Glomerular endothelial cell (primary cell): ENCODE data around the gene TSC22D2. TPM values are rescaled to one million over a fixed set of nuclear protein-coding genes. Genes with fewer than 3 reads are reported as not detected.

Experiments used
- DNase-seq: peaks from one replicate; pipeline ENCODE4 v3.0.0-alpha.2; 2011; ENCODE audit warnings: low read depth, low spot score; ENCODE audit errors: extremely low read depth
- total RNA-seq: library from RNA; depleted of rRNA; stranded (reverse); fragments of >200 nt; gene quantifications from 2 replicates; pipeline ENCODE4 v1.2.3, GENCODE V29; 2015

TSC22D2 gene
- total RNA-seq, 1 donor from 2014 or later, result 25.9 TPM

DNA sequence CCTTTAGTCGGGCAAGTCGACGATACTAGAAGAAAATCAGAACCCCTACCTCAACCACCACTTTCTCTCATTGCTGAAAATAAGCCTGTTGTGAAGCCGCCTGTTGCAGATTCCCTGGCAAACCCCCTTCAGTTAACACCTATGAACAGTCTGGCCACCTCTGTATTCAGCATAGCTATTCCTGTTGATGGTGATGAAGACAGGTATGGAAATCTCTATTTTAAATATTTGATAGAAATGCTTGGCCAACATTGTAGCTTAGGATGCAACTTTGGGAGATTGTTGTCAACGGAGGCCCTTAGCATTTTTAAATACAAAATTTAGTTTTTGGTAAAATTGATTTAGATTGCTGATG, 3.0 kb downstream of the TSC22D2 start:
- no peak for DNase-seq

DNA sequence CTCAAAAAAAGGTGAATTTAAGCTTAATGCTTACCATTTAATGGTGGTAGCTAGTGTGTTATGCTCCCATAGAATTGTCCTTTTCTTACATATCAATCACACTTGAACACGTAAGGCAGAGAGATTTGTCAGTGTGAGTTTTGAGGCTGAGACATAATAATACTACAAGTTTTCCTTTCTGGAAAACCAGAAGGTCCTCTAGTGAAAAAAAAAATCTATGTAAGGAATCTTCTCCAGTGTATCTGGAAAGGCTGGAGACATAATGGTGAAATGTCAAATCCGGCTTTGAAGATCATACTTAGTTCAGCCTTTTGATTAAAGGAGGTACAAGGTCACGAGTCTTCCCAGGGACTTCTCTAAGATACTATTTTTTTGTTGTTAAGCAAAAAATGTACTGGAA, 3.4 kb downstream of the TSC22D2 start:
- no peak for DNase-seq

DNA sequence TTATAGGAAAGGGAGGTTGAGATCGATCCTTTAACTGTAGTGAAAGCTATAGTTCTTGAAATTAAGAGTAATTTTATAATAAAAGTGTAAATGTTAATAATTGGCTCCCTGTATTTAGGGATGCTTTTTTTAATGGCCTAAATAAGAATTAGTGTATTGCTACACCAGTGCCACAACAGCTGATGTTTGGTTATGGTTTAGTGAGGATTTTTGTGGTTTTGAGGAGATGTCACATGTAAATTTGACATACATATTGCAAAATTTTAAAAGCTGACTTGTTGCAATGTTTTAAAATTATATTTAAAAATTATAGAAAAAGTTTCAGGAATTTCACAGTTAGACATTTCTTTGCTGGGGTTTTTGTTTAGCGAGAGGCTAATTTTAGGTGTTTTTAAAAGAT, 3.9 kb downstream of the TSC22D2 start:
- DNase-seq, result no peak

DNA sequence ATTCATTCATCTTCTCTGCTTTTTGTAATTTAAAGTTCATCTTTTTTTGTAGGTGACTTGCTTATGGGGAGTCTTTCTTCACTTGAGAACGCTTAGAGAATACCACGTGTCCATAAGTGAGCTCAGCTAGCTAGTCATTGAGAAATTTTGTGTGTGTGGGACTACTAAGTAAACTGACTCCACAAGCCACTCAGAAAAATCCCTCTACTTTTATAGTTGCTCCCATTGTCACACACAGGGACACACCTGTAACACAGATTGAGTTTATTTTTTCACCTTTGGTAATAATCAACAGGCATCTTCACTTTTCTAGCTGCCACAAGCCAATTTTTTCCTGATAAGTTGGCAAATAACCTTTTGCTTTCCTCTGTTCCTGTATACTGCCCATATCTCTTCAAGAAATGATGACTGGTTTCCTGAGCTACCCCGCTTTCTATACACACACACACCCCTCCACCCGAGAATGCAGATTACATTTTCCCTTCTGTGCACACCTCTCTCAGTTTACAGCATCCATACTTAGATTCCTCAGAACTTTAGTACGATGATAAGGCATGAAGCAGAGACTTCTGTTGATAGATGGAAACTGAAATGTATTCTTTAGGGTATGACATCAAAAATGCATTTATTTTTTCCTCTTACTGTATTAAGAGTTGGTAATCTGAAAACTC, 4.6 kb downstream of the TSC22D2 start:
- DNase-seq, result no peak

DNA sequence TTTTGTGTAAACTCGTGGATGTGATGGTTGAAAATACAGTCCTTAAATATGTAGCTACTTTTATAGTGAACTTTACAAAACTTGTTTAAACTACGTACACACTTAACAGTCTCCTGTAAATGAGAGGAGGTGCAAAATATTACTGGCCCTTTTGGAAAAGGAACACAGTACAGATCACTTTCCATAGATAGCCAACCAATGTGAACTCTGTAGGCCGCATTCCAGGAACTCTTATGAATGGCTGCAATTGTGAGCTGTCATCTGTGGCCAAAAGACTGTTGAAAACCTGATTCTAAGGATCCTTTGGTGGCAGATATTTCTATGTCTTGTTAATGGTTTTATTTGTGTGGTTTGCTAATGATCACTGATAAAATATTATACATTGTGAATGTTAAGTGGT, 6.2 kb downstream of the TSC22D2 start:
- no peak for DNase-seq

DNA sequence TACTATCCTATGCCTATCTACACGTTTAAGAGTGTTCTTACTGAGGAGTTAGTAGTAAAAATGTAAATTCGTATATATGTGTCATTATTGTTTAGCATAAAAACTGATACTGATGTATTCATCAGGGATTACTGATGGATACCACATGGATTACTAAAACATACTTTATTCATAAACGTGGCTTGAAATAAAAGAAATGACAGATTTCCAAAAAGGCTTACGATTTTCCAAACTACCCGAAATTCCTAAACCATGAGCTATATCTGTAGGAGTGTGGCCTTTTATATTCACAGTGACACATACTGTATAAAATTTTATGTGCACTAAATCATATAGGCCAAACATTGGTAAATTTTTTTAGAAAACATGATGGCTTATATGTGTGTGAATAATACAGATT, 6.9 kb downstream of the TSC22D2 start:
- DNase-seq, result no peak

DNA sequence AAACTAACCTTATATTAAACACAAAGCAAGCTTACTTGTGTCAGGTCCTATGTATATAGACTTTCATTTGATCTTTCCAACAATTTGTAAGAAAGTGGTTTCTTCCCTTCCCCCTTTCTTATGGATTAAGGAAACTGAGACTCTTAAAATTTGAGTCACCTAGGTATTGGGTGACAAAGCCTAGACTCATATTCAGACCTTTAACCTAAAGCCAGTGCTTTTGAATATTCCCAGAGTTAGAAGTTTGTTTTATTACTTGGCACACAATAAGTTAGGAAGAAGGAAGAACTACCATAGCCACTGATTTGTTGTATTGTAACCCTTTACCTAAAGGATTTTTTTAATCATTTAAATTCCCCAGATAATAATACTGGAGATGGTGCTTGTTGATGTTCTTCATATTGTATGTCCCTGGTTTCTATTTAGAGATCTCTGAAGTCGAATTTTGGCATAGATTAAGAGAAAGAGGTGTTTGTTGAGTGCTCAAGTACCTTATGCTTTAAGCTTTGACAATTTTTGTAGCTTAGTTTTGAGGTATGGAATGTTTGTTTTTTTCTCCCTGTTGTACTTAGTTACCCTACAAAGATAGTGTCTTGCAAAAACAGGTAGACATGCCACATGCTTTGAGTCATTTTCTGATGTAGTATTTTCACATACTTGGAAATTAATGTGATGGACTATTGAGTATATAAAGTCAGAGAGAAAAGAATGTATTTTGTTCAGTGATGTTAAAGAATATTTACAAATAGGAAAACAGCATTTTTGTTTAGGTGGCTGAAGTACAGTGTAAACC, 11.2 kb downstream of the TSC22D2 start:
- no peak for DNase-seq

DNA sequence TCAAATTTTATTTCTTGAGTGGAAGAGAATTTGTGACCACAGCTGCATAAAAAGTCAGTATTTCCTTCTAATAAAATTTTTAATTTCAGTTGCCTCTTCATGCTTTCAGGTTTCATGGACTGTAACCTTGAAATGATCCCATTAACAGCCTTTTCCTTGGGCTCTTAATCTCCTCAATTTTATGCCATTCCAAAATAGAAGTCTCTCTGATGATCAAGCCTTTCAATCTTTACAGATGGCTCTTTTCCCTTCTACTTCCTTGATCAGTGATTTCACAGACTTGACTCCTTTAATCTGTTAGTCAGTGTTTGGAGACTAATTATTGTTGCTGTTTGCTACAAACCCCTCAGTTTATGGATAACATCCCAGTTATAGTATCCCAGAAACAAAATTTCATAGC, 11.9 kb downstream of the TSC22D2 start:
- no peak for DNase-seq

DNA sequence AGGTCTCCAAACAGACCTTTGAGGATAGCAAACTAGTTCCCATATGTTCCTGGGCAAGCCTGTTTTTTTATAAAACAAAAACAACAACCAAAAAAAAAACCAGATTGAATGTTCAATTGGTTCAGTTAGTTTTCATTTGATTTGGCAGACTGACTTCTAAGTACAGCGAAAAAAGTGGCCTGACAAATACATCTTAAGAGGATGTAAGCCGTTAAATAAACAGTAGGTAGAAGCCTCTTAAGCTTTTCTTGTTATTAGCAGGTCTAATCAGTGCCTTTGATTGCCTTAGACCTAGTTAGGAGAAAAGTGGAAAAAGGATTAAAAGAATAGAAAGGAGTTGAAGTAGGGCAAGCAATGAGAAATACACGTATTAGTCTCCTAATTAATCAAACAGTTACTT, 13.2 kb downstream of the TSC22D2 start:
- DNase-seq, result no peak

DNA sequence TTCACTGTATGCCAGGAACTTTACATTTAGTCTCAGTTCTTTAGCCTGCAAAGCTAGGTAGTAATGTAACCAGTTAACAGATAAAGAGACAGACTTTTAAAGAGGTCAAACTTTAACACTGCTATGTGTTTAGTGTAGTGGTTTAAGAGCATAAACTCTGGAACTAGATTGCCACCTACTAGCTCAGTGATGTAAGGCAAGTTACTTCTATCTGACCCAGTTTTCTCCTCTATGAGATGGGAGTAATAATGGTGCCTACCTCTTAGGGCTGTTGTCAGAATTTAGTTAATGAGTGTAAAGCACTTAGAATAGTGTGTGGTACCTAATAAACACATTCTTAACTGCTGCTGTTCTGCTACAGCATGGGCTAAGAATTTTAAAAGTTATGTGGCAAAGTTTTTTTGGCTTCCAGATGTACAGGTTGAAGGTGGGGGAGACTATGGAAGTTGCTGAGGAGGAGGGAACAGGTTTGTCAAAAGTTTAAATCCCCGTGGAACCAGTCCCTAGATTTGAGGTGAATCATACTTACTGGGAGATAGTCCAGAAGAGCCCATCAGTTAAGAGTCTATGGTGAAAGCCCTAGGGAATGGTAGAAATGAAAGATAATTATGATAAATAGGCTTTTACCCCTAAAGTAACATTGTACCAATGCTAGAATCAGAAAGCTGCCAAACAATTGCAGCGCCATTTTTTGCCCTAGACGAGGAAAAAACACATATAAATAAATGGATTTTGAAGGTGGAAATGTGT, 13.9 kb downstream of the TSC22D2 start:
- no peak for DNase-seq

DNA sequence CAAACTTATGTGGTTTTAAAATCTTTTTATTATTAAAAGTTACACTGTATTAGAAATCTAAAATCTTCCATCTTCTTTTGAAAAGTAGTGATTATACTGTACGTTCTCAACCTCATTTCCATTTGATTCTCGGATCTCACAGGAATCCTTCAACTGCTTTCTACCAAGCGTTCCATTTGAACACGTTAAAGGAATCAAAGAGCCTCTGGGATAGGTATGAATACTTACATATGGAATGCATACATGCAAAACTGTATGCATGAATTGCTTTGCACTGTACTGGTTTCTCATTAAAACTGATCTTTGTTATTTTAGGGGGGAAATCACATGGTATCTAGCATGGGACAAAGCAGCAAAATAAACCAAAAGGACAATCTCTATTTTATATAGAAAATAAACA, 14.8 kb downstream of the TSC22D2 start:
- DNase-seq, result no peak

DNA sequence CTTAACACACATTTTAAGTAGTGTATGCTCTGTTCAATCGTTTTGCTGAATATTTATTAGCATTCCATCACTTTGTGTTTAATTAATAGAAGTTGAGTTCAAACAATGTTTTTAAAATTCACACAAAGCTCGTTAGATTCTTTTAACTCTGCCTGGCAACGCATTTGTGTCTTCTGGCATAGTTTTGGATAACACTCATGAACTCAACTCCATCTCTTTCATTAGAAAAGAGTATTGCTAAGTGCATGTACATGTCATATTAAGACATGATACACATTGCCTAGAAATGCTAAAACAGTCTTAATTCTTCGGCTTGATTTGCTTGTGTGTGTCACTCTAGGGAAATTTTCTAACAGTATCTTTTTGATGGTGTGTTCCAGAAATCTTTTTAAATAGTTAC, 15.7 kb downstream of the TSC22D2 start:
- DNase-seq, result no peak

DNA sequence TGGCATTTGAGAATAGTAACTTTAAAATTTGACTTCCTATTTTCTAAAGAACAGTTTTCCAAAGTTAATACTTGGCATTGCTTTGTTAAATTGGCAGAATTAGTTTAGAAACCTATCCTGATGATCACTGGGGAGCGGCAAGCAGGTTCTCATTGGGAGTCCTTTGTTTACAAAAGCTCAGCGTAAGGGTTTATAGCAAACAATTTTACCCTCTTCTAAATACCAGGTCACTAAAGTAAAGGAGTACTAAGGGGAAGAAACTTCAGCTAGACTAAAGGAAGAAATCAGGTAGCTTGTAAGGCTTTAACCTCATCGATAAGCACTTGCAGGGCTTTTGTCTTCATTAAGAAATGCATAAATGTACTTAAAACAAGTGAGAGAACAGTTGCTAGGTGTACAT, 18.2 kb downstream of the TSC22D2 start:
- DNase-seq, result no peak

DNA sequence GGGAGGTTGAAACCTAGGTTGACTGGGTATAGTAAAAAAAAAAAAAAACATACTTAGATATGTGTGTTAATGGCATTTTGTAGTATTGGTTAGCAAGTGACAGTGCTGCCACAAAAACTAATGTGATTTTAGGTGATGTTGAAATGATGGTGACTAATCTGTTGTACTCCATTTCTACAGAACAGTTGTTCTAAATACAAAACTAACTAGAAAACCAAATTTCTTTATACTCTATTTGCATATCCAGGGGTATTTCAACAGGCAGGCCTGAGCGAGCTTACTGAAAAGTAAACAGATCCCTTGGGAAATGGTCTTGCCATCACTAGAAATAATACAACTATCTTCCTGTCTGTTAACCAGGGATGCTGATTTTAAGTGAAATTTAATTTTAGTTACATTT, 20.5 kb downstream of the TSC22D2 start:
- DNase-seq, result no peak

DNA sequence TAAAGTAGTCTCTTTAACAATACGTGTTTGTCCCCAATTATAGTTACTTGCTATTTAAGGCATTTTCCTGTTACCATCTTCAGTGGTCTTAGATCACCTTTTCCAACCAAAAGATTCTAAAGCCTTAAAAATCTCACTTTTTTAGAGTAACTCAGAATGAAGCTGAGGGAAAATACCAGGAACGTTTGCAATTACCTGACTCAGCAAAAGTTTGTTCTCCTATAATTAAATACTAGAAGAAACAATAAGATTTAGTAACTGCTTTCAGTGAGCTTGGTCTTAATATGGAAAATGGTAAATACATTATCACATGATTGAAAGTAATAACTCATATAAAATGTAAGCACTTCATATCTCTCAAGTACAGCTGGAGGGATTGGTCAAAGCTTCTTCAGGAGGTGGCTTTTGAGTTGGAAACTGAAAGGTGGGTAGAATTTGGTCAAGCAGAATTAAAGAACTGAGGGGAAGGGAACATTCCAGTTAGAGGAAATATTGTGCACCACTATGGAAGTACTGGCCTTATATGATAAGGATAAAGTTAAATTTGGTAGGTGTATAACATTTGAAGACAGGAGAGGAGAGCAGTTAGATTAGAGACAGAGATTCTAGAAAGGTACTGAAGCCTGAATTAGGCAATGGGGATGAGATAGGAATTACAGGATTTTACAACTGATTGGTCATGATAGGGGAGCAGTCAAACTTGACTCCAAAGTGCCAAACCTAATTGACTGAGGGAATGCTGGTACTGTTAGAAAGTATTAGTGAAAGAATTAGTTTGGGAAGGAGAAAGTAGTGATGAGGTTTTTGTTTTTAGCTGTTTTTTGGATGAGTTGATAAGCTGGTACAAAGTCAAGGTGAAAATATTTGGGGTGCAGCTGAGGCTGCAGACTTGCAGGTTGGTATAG, 21.9 kb downstream of the TSC22D2 start:
- no peak for DNase-seq

DNA sequence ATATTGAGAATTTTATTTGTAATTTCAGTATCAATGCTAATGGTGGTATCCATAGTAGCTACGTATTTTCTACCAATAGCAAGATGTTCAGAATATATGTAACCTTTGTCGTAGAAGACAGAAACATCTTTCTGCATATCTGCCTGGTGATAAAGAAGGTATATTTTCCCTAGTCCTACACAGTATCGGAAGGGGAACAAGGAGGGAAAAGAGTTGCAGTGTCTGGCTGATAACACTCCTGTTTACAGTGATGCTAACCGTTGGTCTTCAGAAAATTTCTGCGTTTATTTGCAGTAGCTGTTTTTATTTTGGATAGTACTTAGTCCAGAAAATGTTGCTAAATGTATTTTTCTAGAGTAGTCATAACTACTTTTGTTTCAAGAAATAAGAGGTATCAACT, 25.2 kb downstream of the TSC22D2 start:
- DNase-seq, result no peak

DNA sequence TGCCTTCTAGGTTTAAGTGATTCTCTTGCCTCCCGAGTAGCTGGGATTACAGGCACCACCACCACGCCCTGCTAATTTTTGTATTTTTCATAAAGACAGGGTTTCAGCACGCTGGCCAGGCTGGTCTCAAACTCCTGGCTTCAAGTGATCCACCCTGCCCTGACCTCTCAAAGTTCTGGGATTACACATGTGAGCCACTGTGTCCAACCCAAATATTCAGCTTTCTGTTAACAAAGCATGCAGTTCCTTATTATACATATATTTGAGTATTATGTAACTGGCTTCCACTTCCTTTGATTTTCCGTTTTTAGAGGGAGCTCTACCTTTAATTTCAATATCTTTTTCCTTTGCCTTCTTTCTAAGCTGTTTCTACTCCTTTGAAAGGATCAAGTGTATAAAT, 26.1 kb downstream of the TSC22D2 start:
- DNase-seq, result no peak

DNA sequence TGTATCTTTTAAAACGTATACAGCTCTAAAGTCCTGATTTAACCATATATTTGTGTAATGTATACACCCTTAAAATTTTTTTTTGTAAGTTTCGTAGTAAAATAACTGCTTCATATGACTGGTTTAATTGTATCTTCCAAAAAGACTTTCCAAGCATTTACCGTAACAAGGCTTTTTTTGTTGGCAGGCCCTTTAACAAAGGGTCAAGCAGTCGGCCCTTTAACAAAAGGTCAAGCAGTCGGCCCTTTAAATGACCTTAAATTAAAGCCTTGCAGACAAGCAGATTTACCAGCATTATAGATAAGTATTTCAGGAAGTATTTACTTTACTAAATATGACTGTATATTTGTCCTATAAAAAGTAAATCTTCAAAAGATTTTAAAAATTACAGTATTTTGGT, 28.1 kb downstream of the TSC22D2 start:
- no peak for DNase-seq

DNA sequence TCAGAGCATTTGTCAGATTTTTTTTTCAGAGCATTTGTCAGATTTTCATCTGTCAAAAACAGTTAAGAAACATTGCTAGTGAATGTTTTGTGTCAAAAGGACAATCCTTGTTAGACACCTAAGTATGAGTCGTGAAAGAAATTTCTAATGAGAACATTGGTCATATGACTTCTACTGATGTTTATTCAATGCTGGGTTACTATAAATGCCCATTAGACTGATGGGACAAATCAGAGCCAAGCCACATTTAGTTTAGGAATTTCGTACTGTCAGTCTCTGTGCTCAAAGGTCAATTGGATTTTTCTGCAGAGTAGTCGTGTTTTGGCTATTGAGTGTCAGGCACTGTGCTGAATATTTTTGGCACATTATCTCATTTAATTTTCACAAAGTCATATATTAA, 31.6 kb downstream of the TSC22D2 start:
- DNase-seq, result no peak

DNA sequence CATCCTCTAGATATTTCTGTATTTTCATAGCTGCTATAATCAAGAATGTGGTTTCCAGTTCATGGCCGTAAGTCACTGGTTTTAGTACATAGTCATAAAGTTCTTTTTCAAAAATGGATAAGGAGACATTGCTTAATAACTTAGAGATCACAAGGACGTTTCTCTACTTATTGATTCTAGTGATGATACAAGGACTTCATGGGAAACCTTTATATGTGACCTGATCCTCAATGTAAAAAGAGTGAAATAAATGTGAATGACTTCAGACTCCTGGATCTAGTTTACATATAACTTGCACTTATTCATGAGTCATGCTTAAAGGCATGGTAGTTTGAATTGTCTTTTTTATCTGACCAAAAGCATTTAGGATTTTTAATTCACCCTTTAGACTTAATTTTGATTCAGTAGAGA, 35.2 kb downstream of the TSC22D2 start:
- DNase-seq, result no peak

DNA sequence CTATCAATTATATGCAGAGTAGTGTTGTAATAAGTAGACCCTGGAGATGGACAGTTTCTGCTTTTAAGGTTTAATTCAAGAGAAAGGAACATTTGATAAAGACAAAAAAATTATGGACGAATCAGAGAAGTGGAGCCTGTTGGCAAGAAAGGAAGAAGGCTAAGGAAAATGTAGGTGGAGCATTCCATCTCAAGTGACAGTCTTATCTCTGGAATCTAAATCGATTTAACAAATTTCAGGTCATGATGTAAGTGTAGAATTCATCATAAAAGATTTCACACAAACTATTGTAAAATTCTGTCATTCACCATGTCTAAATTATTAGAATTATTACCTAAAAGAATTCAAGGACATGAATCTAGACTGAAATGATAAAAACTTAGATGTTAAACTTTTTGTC, 36.3 kb downstream of the TSC22D2 start:
- DNase-seq, result no peak
